ENCODE measurements around the gene CPT1B.
A peak's percentile ranks its signal among the peaks of the same experiment; 100 is the strongest.

GRCh38 chr22:50525104-50525857 is 52.9 kb downstream of the CPT1B start, which contains the start of gene SCO2:
- TF ChIP-seq CTCF (IDR thresholded peaks at IDR 0.05) (peak; percentile 36 to 54 (median 43)), EP300 (IDR thresholded peaks at IDR 0.05) (no peak), POLR2A (IDR thresholded peaks at IDR 0.05; ENCODE audit: low read depth) (peak; percentile 18), POLR2AphosphoS5 (IDR thresholded peaks at IDR 0.05) (peak; percentile 92 to 96)

Data from esophagus muscularis mucosa (tissue), 4 donors.